Tongue (tissue), 2 donors: Measurements from ENCODE around the gene ROR2. TPM values are rescaled to one million over a fixed set of nuclear protein-coding genes. Genes with fewer than 3 reads are reported as not detected.

Experiments
- DNase-seq: peaks from one replicate; pipeline ENCODE4 v3.0.0-alpha.2; 2015
- total RNA-seq: library from RNA; depleted of rRNA; stranded (reverse); fragments of >200 nt; gene quantifications from one replicate; pipeline ENCODE4 v1.2.3, GENCODE V29; 2014

The ROR2 gene
- total RNA-seq, 1 donor from 2014 or later, result 14.0 TPM

DNA sequence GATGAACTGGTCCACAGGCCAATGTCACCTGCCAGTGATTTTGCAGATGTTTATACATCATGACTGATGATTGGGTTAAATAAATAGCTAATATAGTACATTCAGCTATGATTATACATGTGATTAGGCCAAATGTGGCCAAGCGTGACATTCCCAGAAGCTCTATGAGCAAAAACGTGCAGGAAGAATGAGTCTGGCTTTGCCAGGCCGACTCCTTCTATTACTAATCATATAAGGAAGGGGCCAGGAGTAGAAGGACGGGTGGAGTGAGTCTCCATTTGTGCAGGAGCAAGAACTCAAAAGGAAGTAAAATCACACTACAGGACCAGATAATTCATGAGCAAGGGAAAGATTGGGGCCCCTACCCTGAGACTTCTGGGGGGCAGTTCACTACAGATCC, 178.2 kb downstream of the ROR2 start:
- DNase-seq, result no peak

DNA sequence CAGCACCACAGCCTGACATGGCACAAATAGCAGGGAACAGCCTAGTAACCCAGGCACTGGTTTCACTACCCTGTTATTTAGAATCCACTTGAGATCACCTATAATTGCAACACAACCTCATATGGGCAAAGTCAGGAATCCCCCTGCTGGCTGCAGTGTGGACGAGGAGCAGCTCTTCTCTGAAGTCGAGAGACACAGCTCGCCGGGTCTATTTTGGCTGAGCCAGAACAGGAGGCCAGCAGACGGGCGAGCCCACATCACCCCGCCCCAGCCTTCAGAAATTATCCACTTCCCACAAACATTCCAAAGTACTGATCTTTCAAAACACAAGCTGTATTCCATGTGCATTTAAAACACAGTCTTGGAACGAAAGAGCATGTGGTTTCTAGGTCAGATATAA, 179.0 kb downstream of the ROR2 start:
- peak; percentile 62 for DNase-seq

- DNase-seq, result no peak
These were observed 179.8 kb downstream of the ROR2 start for GRCh38 chr9:91770229-91770628.

- DNase-seq, result no peak
These were observed 180.8 kb downstream of the ROR2 start for GRCh38 chr9:91768977-91769916.

- DNase-seq, result no peak
These were observed 181.5 kb downstream of the ROR2 start for GRCh38 chr9:91768507-91768906.

DNA sequence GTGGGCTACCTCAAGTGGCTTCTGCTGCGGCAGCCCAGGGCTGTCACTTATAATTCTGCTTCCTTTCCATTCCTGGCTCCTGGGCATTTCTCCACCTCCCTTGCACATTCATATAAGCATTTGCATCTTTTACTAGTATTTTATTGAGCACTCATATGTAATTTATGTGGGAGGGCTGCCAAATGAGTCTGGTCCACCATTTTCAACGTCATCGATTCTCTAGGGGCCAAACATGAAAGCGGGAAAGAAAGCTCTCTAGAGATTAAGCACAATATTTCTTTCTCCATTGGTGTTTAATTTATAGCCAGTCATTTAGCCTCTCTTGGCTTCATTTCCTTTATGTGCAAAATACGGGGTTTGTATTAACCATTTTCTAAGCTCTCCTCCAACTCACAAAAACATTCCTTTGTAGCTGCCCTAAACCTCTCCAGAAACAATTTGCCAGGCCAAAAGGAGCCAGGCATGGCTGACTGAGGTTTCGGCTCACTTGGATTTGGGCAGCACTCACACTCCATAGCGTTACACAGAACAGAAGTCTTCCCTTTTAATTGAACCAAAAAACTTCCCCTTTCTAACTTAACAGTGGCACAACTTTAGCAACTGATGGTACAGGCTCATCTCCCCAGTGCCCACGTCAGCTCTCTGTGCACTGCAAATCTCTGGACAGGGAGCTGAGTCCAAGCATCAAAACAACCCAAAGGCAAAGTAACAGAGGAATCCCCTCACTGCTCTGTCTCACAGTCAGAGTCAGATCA, 183.5 kb downstream of the ROR2 start:
- DNase-seq, result no peak

GRCh38 chr9:91765296-91765695, 184.7 kb downstream of the ROR2 start:
- no peak for DNase-seq

DNA sequence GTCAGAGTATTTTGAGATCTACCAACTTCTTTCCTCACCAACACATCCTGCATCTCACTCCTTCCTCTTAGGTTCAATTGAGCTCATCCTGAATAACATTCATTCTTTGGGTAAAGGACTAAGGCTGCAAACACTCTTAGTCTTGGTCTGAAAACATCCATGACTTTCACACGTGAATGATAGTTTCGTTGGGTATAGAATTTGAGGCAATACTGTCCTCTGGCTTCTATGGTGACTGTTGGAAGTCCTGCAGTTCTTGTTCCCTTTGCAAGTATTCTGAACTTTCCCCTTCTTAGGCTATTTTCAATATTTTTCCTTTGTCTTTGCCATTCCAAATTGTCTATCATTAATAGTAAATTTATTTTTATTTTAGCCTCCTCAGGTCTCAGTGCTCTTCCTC, 185.4 kb downstream of the ROR2 start:
- DNase-seq, result no peak

GRCh38 chr9:91761362-91761761, 188.7 kb downstream of the ROR2 start:
- DNase-seq, result no peak

GRCh38 chr9:91760906-91761305, 189.1 kb downstream of the ROR2 start:
- no peak for DNase-seq

GRCh38 chr9:91758491-91758981, 191.5 kb downstream of the ROR2 start:
- peak; percentile 37 for DNase-seq

- DNase-seq, result no peak
These were observed 192.2 kb downstream of the ROR2 start for GRCh38 chr9:91757782-91758181.

DNA sequence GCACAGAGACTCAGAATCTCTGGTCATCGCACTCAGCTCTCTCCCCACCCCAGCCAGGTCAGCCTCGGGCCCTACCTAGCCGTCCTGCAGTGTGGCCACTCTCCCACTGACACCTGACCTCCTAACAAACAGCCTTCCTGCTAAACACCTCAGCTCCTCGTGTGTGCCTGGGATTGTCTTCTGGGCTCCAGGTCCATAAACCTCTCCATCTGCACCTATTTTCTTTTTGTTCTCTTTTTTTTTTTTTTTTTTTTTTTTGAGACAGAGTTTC, 193.6 kb downstream of the ROR2 start:
- no peak for DNase-seq

- no peak for DNase-seq
These were observed 194.1 kb downstream of the ROR2 start for GRCh38 chr9:91755761-91756509.

DNA sequence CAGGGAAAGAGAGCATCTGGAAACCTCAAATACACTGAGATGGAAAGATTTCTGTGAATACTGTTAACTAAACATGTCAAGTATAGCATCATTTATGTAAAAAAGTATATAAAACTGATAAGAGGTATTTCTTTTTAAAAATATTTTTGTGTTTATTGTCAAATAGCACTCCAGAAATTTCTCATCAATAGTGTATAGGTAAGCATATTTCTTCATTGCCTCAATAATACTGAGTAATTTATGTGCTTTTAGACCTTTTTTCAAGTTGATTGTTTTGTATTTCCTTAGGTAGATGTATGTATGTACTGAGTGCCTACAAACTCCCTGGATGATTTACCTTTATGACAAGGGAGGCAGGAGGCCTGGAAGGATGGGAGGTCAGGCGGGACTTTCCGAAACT, 196.3 kb downstream of the ROR2 start:
- DNase-seq, result no peak

DNA sequence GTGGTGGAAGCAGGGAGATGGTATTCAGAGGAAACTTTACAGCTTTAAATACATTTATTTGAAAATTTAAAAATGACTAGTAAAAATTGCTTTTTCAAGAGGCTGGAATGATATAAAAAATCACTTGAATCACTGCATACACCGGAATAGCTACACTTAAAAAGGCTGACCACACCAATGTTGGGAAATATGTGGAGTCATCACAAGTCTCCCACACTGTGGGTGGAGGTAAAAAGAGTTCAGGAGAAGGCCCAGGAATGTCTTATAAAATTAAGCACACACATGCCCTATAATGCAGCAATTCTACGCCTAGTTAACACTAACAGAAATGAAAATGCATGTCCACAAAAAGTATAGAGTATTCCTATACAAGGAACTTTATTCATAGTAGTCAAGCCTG, 198.1 kb downstream of the ROR2 start:
- no peak for DNase-seq

GRCh38 chr9:91750343-91750742, 199.7 kb downstream of the ROR2 start:
- DNase-seq, result no peak

- no peak for DNase-seq
These were observed 203.1 kb downstream of the ROR2 start for GRCh38 chr9:91746904-91747303.

DNA sequence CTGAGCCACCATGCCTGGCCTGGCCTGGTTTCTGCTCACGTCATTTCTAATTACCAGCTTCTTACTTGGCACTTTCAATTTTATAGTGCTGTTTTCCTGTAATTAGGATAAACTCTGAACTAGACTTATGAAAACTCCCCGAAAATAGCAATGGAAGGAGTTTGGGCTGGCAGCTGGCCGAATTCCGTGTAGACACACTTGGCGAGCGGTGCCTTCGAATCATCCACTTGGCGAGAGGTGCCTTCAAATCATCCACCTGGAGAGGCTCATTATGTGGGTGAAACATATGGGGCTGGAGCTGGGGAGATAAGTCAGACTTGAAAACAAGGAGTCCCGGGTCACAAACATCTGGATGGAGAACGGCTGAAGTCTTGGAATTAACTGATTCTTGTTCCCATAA, 203.7 kb downstream of the ROR2 start:
- peak; percentile 47 for DNase-seq

DNA sequence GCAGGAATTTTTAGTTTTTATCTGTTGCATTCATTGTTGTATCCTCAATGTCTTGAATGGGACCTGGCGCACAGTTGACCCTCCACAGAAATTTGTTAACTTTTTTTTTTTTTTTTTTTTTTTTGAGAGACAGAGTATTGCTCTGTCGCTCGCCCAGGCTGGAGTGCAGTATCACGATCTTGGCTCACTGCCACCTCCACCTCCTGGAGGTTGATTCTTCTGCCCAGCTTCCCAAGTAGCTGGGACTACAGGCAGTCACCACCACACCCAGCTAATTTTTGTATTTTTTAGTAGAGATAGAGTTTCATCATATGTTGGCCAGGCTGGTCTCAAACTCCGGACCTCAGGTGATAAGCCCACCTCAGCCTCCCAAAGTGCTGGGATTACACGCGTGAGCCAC, 205.9 kb downstream of the ROR2 start:
- DNase-seq, result no peak

DNA sequence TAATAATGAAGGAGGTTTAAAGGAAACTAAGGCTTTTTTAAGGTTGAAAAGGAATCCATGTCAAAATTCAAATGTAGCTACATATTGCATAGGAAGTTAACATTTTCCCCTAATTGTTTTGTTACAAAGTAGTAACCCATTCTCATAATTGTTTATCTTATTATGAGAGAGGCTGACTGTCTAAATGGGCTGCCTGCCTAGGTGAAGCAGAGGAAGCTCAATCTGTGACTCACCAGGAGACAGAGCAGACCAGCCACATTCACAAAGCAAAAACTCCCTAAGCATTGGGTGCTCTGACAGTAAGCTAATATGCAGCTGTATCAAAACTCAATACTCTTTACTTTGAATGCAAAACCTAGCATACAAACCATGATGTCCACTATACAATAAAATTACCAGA, 208.5 kb downstream of the ROR2 start:
- no peak for DNase-seq

DNA sequence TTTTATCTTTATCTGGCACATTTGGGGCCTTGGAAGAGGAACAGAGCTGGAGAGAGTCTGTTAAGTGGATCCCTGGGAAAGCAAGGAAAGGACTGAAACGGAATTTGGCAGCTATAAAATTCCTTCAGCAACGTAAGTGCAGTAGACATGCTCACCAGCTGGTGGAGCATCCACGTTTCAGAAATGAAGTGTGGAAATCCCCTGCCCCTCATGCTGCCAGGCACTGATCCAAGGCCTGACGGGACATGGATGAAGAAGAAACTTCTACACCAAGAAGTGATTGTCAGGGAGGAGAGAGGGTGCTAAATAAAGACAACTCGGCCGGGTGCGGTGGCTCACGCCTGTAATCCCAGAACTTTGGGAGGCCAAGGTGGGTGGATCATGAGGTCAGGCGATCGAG, 209.3 kb downstream of the ROR2 start:
- DNase-seq, result peak; percentile 77
